Endothelial cell of umbilical vein (primary cell): ENCODE data around the gene PLCH1. TPM values are rescaled to one million over a fixed set of nuclear protein-coding genes. Genes with fewer than 3 reads are reported as not detected.

ENCODE experiments used
- BruUV-seq: library from RNA; stranded (reverse); fragments of 400-500 nt; replicated peaks from 2 replicates; lab custom pipeline; 2021; lab: Mats Ljungman, UMichigan
- CTCF ChIA-PET: fragments of 300-600, 350-600 bp; sonication (Branson Sonifier 250); formaldehyde crosslinking; loops from one replicate; lab custom pipeline; 2021; ENCODE audit warnings: antibody characterized with exemption, inconsistent platforms; lab: Charles Lee
- POLR2A ChIA-PET: fragments of 300-600, 350-600 bp; sonication (Branson Sonifier 250); formaldehyde crosslinking; loops from one replicate; lab custom pipeline; 2021; ENCODE audit warnings: antibody characterized with exemption, inconsistent platforms; lab: Charles Lee
- DNase-seq: peaks from one replicate; pipeline ENCODE4 v3.0.0-alpha.2; 2011; ENCODE audit warnings: low read depth, low spot score
- FAIRE-seq: peaks from 2 replicates; lab custom pipeline; 2011; peaks lifted over from hg19 to GRCh38; lab: Jason Lieb, UNC
- H2AFZ ChIP-seq: 2 replicates; pipeline ENCODE4 v1.6.0; 2012; ENCODE audit warnings: low read depth, low read length, control low read depth, inconsistent platforms
- H3K27ac ChIP-seq: 2 replicates; pipeline ENCODE4 v1.5.1; 2011; ENCODE audit warnings: low read depth, mild to moderate bottlenecking, control low read depth, low read length, moderate library complexity; ENCODE audit not compliant: insufficient read depth
- H3K27me3 ChIP-seq, 2 experiments: 2 replicates each; pipeline versions ENCODE4 v1.6.0 to v1.6.1; 2011; ENCODE audit warnings: low read length in 2 of 2, mixed read lengths in 1 of 2; ENCODE audit not compliant: control insufficient read depth in 2 of 2, insufficient read depth in 2 of 2
- H3K36me3 ChIP-seq, 2 experiments: 2 replicates in 1 of 2; 3 replicates in 1 of 2; pipeline ENCODE4 v1.5.1; 2011; ENCODE audit warnings: low read length in 2 of 2, mild to moderate bottlenecking in 1 of 2, moderate library complexity in 1 of 2; ENCODE audit not compliant: control insufficient read depth in 2 of 2, insufficient read depth in 2 of 2; ENCODE audit errors: extremely low read depth in 1 of 2
- H3K4me1 ChIP-seq: 3 replicates; pipeline ENCODE4 v1.5.1; 2011; ENCODE audit warnings: mild to moderate bottlenecking, low read length; ENCODE audit not compliant: control insufficient read depth, insufficient read depth; ENCODE audit errors: extremely low read depth
- H3K4me2 ChIP-seq: 2 replicates; pipeline ENCODE4 v1.6.1; 2011; ENCODE audit warnings: low read length, control low read depth, mixed read lengths; ENCODE audit not compliant: insufficient read depth
- H3K4me3 ChIP-seq, 3 experiments: fragments of 200-600 bp in 1 of 3; sonication (generic), shearing (Covaris generic) in 1 of 3; replicated peaks in 1 of 3; 2 replicates each; pipeline ENCODE4 v1.5.1; 2011 to 2016; ENCODE audit warnings: control low read depth in 3 of 3, low read length in 3 of 3, mild to moderate bottlenecking in 2 of 3, inconsistent platforms in 1 of 3, low read depth in 1 of 3, moderate library complexity in 1 of 3; ENCODE audit not compliant: insufficient read depth in 1 of 3
- H3K79me2 ChIP-seq: 2 replicates; pipeline ENCODE4 v1.6.0; 2012; ENCODE audit warnings: low read length, inconsistent platforms; ENCODE audit not compliant: control insufficient read depth, insufficient read depth
- H3K9ac ChIP-seq: replicated peaks from 2 replicates; pipeline ENCODE3; 2011; ENCODE audit warnings: low read length, control low read depth; ENCODE audit not compliant: insufficient read depth; ENCODE audit errors: extremely low read depth
- H3K9me1 ChIP-seq: replicated peaks from 3 replicates; pipeline ENCODE4 v1.6.0; 2011; ENCODE audit warnings: mild to moderate bottlenecking, low read length; ENCODE audit not compliant: control insufficient read depth, insufficient read depth; ENCODE audit errors: extremely low read depth
- H3K9me3 ChIP-seq: replicated peaks from 2 replicates; pipeline ENCODE4 v1.5.1; 2012; ENCODE audit warnings: low read length, inconsistent platforms; ENCODE audit not compliant: control insufficient read depth, insufficient read depth
- H4K20me1 ChIP-seq: replicated peaks from 2 replicates; pipeline ENCODE3; 2011; ENCODE audit warnings: mild to moderate bottlenecking, low read length; ENCODE audit not compliant: control insufficient read depth, insufficient read depth; ENCODE audit errors: extremely low read depth
- FOS ChIP-seq: IDR thresholded peaks from 2 replicates; pipeline ENCODE4 v1.6.1; 2011; ENCODE audit warnings: mild to moderate bottlenecking, low read length, moderate library complexity, borderline replicate concordance; ENCODE audit not compliant: insufficient read depth
- GATA2 ChIP-seq: IDR thresholded peaks from 2 replicates; pipeline ENCODE4 v1.7.0; 2011; ENCODE audit warnings: low read depth, mild to moderate bottlenecking, moderate library complexity, mixed read lengths, low read length; ENCODE audit not compliant: insufficient read length, insufficient read depth
- JUN ChIP-seq: IDR thresholded peaks from 2 replicates; pipeline ENCODE4 v1.6.1; 2011; ENCODE audit warnings: borderline replicate concordance, low read depth; ENCODE audit not compliant: insufficient read length, insufficient read depth
- MAX ChIP-seq: IDR thresholded peaks from 2 replicates; pipeline ENCODE4 v1.6.1; 2011; ENCODE audit not compliant: insufficient read depth, insufficient read length
- MYC ChIP-seq: IDR thresholded peaks from one replicate; pipeline ENCODE4 v1.6.1; 2011; ENCODE audit warnings: mild to moderate bottlenecking, low read depth, low read length
- POLR2A ChIP-seq: IDR thresholded peaks from 2 replicates; pipeline ENCODE4 v1.6.1; 2012; ENCODE audit warnings: low read depth, mild to moderate bottlenecking, control low read depth, low read length
- POLR2AphosphoS5 ChIP-seq: IDR thresholded peaks from 2 replicates; pipeline ENCODE4 v1.6.1; 2012; ENCODE audit warnings: low read depth, mild to moderate bottlenecking, control low read depth, low read length, moderate library complexity; ENCODE audit not compliant: insufficient read depth
- dilution Hi-C: fragments of 300-500 bp; cut with MboI; formaldehyde crosslinking; loops from one replicate; pipeline ENCODE4 v1.15.0; 2019; ENCODE audit warnings: low sequenced_read_pairs; ENCODE audit not compliant: extremely low pct_ligation_motif_present
- intact Hi-C: fragments of 100-400 bp; cut with micrococcal nuclease; formaldehyde crosslinking; loops from one replicate; pipeline ENCODE4 v1.10.0; 2022
- polyA plus RNA-seq, 4 experiments: library from polyadenylated mRNA; depleted of rRNA in 3 of 4; stranded (reverse) in 3 of 4; unstranded in 1 of 4; fragments of >200 nt; gene quantifications; 2 replicates each; pipeline versions ENCODE4 v1.2.1 to v1.2.3, GENCODE V29; 2011 to 2012; ENCODE audit warnings: missing spikeins in 1 of 4
- total RNA-seq: library from RNA; stranded (reverse); gene quantifications from 2 replicates; pipeline ENCODE4 v1.2.3, GENCODE V29; 2021
- TF ChIP-seq, protein P1 (sequence below), 2 donors: IDR thresholded peaks; 1 replicate in 1 of 2; 2 replicates in 1 of 2; pipeline ENCODE4 v1.5.1; 2011; ENCODE audit warnings: low read length in 2 of 2, mild to moderate bottlenecking in 2 of 2, moderate library complexity in 2 of 2, control low read depth in 1 of 2, inconsistent platforms in 1 of 2, low read depth in 1 of 2; ENCODE audit not compliant: insufficient read depth in 1 of 2; ENCODE audit errors: extremely low read depth in 1 of 2

Gene PLCH1
- total and polyA plus RNA-seq, 2 donors (not counting 3 experiments of a cell fraction or from before 2014, with no cell fraction given): 0.03 TPM; not detected in 1

DNA sequence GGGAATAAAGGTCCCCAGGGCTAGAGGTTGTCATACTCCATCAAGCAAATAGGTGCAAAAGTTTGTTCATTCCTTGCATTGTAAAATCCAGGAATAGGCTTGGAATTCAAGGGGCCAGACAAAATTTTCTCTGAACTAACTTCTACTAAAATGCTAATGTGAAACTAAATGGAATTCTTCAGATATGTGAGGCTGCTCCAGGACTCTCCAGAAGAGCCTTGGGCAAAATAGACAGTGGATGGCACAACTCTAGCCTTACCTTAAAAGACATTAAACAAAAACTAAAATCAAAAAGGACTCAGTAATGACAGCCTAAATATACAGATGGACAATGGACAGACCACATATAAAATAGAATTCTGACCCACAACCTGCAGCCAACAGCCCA lies 320.6 kb downstream of the PLCH1 start:
- TF ChIP-seq FOS (no peak), POLR2A (no peak), JUN (no peak), POLR2AphosphoS5 (no peak), MYC (no peak), GATA2 (no peak), MAX (no peak)
- TF ChIP-seq, protein P1, sequence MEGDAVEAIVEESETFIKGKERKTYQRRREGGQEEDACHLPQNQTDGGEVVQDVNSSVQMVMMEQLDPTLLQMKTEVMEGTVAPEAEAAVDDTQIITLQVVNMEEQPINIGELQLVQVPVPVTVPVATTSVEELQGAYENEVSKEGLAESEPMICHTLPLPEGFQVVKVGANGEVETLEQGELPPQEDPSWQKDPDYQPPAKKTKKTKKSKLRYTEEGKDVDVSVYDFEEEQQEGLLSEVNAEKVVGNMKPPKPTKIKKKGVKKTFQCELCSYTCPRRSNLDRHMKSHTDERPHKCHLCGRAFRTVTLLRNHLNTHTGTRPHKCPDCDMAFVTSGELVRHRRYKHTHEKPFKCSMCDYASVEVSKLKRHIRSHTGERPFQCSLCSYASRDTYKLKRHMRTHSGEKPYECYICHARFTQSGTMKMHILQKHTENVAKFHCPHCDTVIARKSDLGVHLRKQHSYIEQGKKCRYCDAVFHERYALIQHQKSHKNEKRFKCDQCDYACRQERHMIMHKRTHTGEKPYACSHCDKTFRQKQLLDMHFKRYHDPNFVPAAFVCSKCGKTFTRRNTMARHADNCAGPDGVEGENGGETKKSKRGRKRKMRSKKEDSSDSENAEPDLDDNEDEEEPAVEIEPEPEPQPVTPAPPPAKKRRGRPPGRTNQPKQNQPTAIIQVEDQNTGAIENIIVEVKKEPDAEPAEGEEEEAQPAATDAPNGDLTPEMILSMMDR (IDR thresholded peaks at IDR 0.05; ENCODE audit: extremely low read depth in 1 of 2, insufficient read depth in 1 of 2, low read depth in 1 of 2, low read length in 2 of 2): no peak
- no peak overlapping the region for H2AFZ ChIP-seq
- CTCF ChIA-PET: no interaction called here
- no peak overlapping the region for H3K4me3 ChIP-seq
- POLR2A ChIA-PET: no interaction called here
- no peaks in the 10 kb centered on the region for H3K9me1 ChIP-seq
- BruUV-seq: no TSS peak
- DNase-seq (no peak), FAIRE-seq (no peak)
- H3K4me2 ChIP-seq: no peak overlapping the region
- no peaks in the 10 kb centered on the region for H3K4me1 ChIP-seq
- dilution Hi-C loops (no loop called here), intact Hi-C loops (no loop called here)
- no peak overlapping the region for H3K27ac ChIP-seq
- no peaks in the 10 kb centered on the region for H3K27me3 ChIP-seq
- no peaks in the 10 kb centered on the region for H3K9me3 ChIP-seq
- H3K9ac ChIP-seq: no peak overlapping the region
- H4K20me1 ChIP-seq: no peaks in the 10 kb centered on the region
- no peaks in the 10 kb centered on the region for H3K79me2 ChIP-seq
- H3K36me3 ChIP-seq: no peaks in the 10 kb centered on the region
